Cardiac septum (tissue), 1 donor: ENCODE data around the gene AP4E1. TPM values are rescaled to one million over a fixed set of nuclear protein-coding genes. Genes with fewer than 3 reads are reported as not detected.
"Not testable (repeated sequence)": the region's sequence is repeated elsewhere in the genome, so short reads cannot be mapped to it uniquely, and the experiment has no call there.

ENCODE experiments used
- DNase-seq: peaks from one replicate; pipeline ENCODE4 v3.0.0-alpha.2; 2020; ENCODE audit warnings: low spot score
- intact Hi-C: fragments of 100-400 bp; cut with DNase I; formaldehyde crosslinking; loops from one replicate; pipeline ENCODE4 v1.14.0; 2022
- total RNA-seq: library from RNA; stranded (reverse); fragmentation: NEBNext Ultra II Directional; extraction: Animal tissue kit (Norgen Biotek cat#: 25700); gene quantifications from one replicate; pipeline ENCODE4 v1.2.1, GENCODE V29; 2021
- donor health status: DM: no; HTN: no; CAD: no.

Gene AP4E1
- total RNA-seq, 1 donor from 2014 or later, result 9.9 TPM

DNA sequence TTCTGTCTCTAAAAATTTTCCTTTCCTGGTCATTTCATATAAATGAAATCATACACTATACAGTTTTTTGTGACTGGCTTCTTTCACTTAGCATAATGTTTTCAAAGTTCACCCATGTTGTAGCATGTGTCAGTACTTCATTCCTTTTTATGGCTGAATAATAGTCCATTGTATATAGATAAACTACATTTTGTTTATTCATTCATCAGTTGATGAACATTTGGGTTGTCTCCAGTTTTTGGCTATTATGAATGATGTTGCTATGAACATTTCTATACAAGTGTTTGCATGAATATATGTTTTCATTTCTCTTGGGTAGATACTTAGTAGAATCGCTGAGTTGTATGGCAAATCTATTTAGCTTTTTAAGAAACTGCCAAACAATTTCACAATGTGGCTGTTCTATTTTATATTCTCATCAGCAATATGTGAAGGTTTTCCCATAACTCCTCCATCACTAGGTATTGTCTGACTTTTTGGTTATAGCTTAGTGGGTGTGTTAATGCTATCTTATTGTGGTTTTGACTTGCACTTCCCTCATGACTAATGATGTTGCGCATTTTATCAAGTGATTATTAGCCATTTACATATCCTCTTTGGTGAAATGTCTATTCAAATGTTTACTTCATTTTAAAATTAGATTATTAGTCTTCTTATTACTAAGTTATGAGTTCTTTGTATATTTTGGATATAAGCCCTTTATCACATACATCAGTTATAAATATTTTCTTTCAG lies 21.7 kb upstream of the AP4E1 start:
- intact Hi-C loops, result no loop called here
- no peak for DNase-seq

DNA sequence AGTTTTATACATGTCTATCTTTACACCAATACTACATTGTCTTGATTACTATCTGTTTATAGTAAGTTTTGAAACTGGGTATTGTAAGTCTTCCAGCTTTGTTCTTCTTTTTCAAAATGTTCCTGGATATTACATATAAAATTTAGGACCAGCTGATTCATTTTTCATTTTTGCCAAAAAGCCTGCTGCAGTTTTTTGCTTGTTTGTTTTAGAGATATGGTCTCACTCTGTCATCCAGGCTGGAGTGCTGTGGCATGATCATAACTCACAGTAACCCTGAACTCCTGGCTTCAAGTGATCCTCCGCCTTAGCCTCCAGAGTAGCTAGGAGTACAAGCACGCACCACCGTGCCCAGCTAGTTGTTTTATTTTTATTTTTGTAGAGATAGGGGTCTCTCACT lies 20.4 kb upstream of the AP4E1 start:
- no peak for DNase-seq
- intact Hi-C loops, result no loop called here

DNA sequence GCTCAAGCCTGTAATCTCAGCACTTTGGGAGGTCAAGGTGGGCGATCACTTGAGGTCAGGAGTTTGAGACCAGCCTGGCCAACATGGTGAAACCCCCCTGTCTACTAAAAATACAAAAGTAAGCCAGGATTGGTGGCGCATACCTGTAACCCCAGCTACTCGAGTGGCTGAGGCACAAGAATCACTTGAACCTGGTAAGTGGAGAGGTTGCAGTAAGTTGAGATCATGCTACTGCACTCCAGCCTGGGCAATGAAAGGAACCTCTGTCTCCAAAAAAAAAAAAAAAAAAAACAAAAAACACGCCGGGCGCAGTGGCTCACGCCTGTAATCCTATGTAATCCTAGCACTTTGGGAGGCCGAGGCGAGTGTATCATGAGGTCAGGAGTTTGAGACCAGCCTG lies 18.9 kb upstream of the AP4E1 start:
- intact Hi-C loops, result no loop called here
- no peak for DNase-seq

DNA sequence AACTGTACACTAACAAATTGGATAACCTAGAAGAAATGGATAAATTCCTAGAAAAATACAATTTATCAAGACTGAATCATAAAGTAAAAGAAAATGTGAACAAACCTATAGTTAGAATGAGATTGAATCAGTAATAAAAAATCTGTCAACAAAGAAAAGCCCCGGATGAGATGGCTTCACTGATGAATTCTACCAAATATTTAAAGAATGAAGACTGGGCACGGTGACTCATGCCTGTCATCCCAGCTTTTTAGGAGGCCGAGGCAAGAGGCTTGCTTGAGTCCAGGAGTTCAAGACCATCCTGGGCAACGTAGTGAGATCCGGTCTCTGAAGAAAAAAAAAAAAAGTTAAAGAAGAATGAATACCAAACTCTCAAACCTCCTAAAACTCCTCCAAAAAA lies 17.7 kb upstream of the AP4E1 start:
- intact Hi-C loops, result no loop called here
- DNase-seq, result no peak

DNA sequence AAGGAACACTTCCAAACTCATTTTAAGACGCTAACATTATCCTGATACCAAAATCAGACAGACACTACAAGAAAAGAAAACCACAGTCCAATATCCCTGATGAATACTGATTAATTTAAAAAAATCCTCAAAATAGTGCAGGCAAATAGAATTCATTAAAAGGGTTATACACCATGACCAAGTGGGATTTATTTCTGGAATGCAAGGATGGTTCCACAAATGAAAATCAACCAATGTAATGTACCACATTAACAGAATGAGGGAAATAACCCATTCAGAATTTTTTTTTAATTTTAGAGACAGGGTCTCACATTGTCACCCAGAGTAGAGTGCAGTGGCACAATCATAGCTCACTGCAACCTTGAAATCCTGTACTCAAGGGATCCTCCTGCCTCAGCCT lies 17.3 kb upstream of the AP4E1 start:
- intact Hi-C loops, result no loop called here

DNA sequence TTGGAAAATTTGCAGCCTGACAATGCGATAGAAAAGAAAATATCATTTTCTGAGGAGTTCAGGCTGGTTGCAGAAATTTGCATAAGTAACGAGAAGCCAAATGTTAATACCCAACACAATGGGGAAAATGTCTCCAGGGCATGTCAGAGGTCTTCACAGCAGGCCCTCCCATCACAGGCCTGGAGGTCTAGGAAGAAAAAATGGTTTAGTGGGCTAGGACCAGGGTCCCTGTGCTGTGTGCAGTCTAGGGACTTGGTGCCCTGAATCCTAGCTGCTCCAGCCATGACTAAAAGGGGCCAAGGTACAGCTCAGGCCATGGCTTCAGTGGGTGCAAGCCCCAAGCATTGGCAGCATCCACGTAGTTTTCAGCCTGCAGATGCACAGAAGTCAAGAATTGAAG lies 14.5 kb upstream of the AP4E1 start:
- no peak for DNase-seq
- intact Hi-C loops, result no loop called here

More for the DNA sequence above, 17.3 kb upstream of the AP4E1 start:
- no peak for DNase-seq

DNA sequence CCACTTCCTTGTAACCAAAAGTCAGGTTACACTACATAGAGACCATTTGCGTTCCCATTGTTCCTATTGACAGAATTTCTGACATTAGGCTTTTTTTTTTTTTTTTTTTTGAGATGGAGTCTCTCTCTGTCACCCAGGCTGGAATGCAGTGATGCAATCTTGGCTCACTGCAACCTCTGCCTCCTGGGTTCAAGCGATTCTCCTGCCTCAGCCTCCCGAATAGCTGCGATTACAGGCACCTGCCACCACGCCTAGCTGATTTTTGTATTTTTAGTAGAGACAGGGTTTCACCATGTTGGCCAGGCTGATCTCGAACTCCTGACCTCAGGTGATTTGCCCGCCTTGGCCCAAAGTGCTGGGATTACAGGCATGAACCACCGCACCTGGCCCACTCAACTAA lies 7.1 kb upstream of the AP4E1 start:
- intact Hi-C loops, result loop anchor here (10.0 kb wide), 1 partner anchor 547 kb away; the partner anchor contains the start of gene GABPB1
- not testable (repeated sequence) for DNase-seq

DNA sequence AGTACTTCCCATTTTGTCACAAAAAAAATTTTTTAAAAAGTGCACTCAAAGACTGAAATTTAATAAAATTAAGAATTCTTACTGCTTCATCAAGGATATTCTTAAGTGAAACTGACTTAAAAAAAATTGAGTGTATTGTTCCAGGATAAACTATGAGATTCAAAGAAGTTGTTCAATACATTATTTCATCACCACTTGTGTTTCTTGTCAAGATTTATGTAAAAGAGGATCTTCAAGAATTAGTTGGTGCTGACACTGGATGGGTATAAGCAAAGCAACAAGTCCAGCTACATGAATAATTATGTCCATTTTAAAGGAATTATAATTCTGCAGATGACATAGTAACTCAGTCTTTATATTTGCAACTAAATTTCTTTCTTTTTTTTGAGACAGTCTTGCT lies 4.3 kb upstream of the AP4E1 start:
- no peak for DNase-seq
- intact Hi-C loops, result loop anchor here (10.0 kb wide), 1 partner anchor 549 kb away; the partner anchor contains the start of gene GABPB1

DNA sequence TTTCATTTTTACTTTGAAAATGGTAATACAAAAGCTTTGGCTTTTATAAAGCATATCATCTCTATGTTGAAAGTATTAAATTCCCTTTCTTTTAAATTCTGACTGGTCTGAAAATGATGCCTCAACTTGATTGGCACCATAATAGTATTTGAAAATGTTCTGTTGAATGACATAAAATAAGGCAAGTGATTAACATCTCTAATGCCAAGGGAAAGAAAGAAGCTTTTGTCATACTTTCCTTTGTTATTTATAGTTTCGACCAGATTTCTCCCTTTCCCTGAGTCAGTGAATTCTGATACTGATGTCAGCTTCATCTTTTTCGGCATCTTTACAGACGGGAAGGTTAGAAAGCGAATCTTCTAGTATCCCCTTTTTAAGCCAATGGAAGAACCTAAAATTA lies 3.4 kb upstream of the AP4E1 start:
- no peak for DNase-seq
- intact Hi-C loops, result loop anchor here (5.0 to 10.0 kb wide), 2 partner anchors 218 to 550 kb away; partner anchors contain the start of genes GABPB1 and TRPM7

DNA sequence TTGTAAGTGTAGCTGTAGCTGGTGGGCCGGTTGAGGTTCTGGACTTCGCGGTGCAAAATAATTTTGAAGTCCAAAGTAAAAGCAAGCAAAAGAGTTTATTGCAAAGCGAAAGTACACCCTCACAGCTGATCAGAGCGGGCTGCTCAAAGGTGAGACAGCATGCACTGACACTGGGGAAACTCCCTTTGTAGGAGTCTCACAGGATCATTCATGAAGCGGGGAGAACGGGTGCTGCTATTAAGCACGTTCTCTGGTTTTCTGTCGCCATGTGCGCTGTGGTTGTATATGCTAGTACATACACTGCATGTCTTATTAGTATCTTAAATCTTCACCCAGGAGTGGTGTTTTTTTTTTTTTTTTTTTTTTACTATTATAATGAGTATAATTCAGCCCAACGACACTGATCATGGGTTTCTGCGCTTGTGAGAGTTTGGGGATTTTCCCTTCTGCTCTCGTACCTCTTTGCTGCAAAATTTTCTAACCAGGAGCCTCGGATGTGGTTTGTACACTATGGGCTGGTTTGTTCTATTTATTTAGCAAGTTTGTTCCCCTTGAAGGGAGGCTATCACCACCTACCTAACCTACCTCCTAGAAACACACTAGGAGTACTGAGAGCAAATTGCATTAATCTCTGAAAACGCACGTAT lies 1.4 kb upstream of the AP4E1 start:
- intact Hi-C loops, result loop anchor here (5.0 to 10.0 kb wide), 2 partner anchors 220 to 552 kb away; partner anchors contain the start of genes GABPB1 and TRPM7
- no peak for DNase-seq

DNA sequence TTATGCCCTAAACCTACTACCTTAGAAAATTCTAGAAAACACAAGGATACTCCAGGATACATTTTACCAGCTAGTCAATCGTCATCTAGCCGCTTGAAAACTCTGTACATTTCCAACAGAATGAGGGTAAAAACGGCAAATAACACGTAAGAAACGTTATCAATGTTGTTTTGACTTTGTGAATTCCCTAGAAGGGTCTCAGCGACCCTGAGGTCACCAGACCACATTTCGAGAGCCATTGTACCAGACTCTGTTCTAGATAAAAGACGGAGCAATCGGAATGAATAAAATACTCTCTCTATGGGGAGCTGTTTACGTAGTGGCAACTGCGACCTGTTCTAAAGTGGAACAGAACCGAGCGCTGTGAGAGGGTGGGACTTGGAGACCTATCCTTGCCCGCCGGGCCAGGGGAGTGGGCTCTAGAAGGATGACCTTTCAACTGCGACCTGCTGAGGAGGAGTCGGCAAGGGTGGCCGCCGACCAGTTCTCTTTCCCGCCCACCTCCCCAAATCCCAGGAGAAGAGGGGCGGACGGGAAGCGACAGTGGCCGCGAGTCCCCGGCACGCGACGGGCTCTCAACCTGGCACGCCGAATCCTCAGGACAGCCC lies 778 bp upstream of the AP4E1 start:
- intact Hi-C loops, result loop anchor here (5.0 to 10.0 kb wide), 2 partner anchors 220 to 553 kb away; partner anchors contain the start of genes GABPB1 and TRPM7

DNA sequence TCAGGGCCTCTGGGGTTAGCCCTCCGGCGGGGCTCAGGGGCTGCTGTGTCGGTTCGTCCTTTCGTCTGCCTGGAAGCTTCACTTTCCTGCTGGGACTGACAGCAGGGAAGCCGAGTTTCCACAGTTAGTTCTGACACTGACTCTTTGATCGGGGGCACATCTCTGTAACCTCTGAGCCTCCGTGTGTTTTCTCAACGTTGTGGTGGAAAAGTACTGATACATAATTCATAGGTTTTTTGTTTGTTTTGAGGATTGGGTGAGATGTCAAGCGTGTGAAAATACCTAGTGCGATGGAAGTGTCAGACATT lies 481 bp downstream of the AP4E1 start:
- intact Hi-C loops, result loop anchor here (5.0 to 10.0 kb wide), 2 partner anchors 222 to 554 kb away; partner anchors contain the start of genes GABPB1 and TRPM7
- no peak for DNase-seq

More for the DNA sequence above, 778 bp upstream of the AP4E1 start:
- no peak for DNase-seq

DNA sequence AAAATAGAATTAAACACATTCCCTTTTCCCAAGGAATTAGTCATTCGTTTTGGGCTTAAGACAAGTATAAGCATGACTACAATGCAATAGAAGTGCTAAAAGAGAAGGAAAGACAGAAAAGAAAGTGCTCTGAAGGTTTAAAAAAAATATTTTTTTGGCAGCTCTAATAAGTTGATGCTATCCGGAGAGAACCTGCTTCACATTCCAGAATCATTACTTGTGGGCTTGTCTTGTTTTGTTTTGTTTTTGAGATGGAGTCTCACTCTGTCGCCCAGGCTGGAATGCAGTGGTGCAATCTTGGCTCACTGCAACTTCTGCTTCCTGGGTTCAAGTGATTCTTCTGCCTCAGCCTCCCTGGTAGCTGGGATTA lies 1.9 kb downstream of the AP4E1 start:
- intact Hi-C loops, result loop anchor here (10.0 kb wide), 1 partner anchor 284 kb away; no protein-coding TSS in a partner anchor

DNA sequence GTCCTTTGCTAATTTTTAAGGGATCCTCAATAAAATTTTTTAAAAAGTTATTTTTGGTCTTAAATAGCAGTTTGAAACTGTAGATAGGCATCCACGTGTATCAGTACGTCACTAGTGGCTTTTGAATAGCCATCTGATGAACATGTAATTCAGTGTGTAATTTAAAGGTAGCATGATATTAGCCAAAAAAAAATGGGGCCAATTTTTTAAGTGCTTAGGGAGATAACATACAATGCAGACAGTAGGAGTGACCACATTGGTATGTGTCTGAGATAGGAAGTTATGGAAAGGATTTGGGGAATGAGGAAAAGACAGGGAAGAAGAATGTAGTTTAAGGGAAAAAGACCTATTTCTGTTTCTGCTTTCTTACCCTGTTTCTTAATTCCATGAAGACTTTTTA lies 2.5 kb downstream of the AP4E1 start:
- intact Hi-C loops, result loop anchor here (10.0 kb wide), 1 partner anchor 284 kb away; no protein-coding TSS in a partner anchor

More for the DNA sequence above, 1.9 kb downstream of the AP4E1 start:
- DNase-seq, result not testable (repeated sequence)

DNA sequence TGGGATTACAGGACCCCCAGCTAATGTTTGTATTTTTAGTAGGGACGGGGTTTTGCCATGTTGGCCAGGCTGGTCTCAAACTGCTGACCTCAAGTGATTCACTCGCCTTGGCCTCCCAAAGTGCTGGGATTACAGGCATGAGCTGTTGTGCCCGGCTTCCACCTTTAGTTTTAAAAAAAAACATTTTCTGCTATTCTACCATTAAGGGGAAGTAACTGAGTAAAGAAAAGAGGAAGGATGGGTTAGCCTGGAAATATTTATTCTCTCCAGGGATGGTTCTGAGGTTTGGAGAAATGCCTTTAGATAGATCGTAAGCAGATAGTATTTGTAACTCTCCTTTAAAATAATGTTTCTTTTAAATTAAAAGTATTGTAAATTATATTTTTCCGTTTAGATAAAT lies 3.1 kb downstream of the AP4E1 start:
- intact Hi-C loops, result loop anchor here (10.0 kb wide), 1 partner anchor 283 kb away; no protein-coding TSS in a partner anchor

More for the DNA sequence above, 2.5 kb downstream of the AP4E1 start:
- DNase-seq, result no peak

DNA sequence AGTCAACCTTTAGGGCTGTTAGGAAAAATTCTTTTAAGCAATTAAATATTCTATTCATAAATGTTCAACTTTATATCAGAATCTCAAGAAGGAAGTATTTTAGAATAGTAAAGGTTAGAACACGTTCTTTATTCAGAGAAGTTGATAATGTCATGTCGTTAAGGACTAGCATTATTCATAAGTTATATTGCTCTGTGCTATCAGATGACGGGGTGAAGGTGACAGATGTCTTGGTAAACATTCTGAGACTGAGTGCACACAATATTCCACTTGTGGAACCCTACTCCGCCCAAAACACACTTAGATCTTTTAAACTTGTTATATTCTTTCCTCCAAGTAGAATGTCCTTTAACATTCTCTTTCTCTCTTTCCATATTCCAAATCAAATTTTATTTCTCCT lies 7.9 kb downstream of the AP4E1 start:
- no peak for DNase-seq
- intact Hi-C loops, result loop anchor here (10.0 kb wide), 1 partner anchor 278 kb away; no protein-coding TSS in a partner anchor

More for the DNA sequence above, 3.1 kb downstream of the AP4E1 start:
- no peak for DNase-seq

DNA sequence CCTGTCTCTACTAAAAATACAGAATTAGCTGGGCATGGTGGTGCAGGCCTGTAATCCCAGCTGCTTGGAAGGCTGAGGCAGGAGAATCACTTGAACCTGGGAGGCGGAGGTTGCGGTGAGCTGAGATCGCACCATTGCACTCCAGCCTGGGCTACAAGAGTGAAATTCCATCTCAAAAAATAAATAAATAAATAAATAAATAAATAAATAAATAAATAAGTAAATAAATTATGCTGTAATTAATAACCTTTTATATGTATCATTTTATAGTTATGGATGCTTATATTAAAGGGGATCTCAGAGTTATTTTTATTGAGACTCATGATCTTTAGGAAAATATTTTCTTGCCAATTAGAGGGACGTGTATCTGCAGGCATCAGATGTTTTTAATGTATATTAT lies 10.9 kb downstream of the AP4E1 start:
- not testable (repeated sequence) for DNase-seq
- intact Hi-C loops, result loop anchor here (10.0 kb wide), 1 partner anchor 275 kb away; no protein-coding TSS in a partner anchor

DNA sequence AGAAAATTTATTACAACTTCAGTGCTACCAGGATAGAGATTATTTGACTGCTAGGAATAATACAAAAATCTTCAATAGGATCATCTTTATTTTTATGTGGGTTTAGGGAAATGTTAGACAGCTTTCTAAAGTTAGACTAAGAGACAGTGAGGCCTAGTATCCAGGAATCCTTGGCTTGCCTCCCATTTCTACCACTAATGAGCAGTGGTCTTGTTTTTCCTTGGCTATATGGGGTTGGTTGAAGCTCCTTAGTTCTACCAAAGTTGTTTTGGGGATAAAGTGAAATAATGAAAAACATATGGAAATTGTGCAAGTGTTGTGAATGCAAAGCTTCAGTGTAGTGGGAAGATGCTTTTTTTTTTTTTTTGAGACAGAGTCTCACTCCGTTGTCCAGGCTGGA lies 16.8 kb downstream of the AP4E1 start:
- intact Hi-C loops, result no loop called here

DNA sequence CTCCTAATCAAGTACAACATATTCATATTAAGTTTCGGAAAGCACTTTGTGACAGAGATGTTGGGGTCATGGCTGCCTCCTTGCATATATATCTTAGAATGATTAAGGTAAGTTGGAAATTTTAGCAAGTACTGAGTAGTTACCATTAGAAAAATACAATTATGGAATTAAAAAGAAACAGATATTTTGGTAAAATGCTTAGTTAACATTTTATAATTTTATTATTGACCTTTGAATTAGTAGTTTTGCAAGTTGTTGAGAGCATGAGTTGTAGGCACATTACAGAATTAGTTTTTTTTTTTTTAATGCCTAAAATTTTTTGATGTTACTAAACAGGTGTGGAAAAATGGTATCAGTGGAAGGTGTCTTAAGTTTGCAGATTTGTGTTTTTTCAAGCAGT lies 20.6 kb downstream of the AP4E1 start:
- intact Hi-C loops, result no loop called here
- DNase-seq, result no peak

More for the DNA sequence above, 16.8 kb downstream of the AP4E1 start:
- no peak for DNase-seq

DNA sequence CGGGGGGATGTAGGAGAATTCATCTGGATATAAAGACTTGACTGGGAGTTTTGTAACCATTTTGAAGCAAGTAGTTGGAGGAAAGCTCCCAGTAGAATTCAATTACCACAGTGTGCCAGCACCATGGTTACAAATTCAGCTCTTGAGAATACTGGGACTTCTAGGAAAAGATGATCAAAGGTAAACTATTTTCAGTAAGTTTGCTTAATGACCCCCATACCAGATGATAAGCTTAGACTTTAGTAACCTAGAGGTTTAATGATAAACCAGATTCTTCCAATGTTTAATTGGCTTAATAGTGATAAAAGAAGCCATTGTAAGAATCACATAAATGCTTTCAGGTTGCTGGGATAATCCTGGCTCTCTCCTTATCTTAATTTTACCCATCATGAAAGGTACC lies 22.3 kb downstream of the AP4E1 start:
- intact Hi-C loops, result no loop called here
- no peak for DNase-seq
